WTC11 (cell line): ENCODE measurements around the gene DSC3. TPM values are rescaled to one million over a fixed set of nuclear protein-coding genes. Genes with fewer than 3 reads are reported as not detected.
"Not testable (repeated sequence)": the region's sequence is repeated elsewhere in the genome, so short reads cannot be mapped to it uniquely, and the experiment has no call there.

Source experiments
- ATAC-seq: fragments of 200-7000 bp; cut with Tn5 transposase; 2 replicates; pipeline ENCODE4 v1.10.0; 2021; ENCODE audit warnings: mild to moderate bottlenecking, moderate library complexity
- CTCF ChIA-PET: fragments of 300-600 bp; sonication (Branson Sonifier 250); formaldehyde crosslinking; loops from one replicate; lab custom pipeline; 2021; ENCODE audit warnings: antibody characterized with exemption; lab: Charles Lee
- POLR2A ChIA-PET: fragments of 350-600 bp; sonication (Branson Sonifier 250); formaldehyde crosslinking; loops from one replicate; lab custom pipeline; 2021; ENCODE audit warnings: antibody characterized with exemption; lab: Charles Lee
- DNase-seq: peaks from one replicate; pipeline ENCODE4 v3.0.0; 2021; ENCODE audit warnings: low spot score
- H3K27ac Mint-ChIP-seq: 2 replicates; pipeline ENCODE4 v1.8.0; 2021; ENCODE audit warnings: mixed read lengths
- H3K27me3 Mint-ChIP-seq: 2 replicates; pipeline ENCODE4 v1.8.0; 2021; ENCODE audit warnings: low read depth, mild to moderate bottlenecking, moderate library complexity, mixed read lengths
- H3K36me3 Mint-ChIP-seq: 2 replicates; pipeline ENCODE4 v1.8.0; 2021; ENCODE audit warnings: mixed read lengths
- H3K4me1 Mint-ChIP-seq: 2 replicates; pipeline ENCODE4 v1.8.0; 2022; ENCODE audit warnings: mixed read lengths
- H3K4me3 Mint-ChIP-seq: 2 replicates; pipeline ENCODE4 v1.8.0; 2021; ENCODE audit warnings: mild to moderate bottlenecking, moderate library complexity, mixed read lengths
- H3K9me3 Mint-ChIP-seq: 2 replicates; pipeline ENCODE4 v1.8.0; 2021; ENCODE audit warnings: mixed read lengths
- ATF2 ChIP-seq: sonication (generic); formaldehyde crosslinking; IDR thresholded peaks from 2 replicates; pipeline ENCODE4 v1.8.1; 2022; ENCODE audit warnings: low read depth, missing genetic modification reagents, borderline replicate concordance
- ATF3 ChIP-seq: sonication (generic); formaldehyde crosslinking; conservative IDR thresholded peaks from 2 replicates; pipeline ENCODE4 v1.8.1; 2022; ENCODE audit warnings: mild to moderate bottlenecking, missing genetic modification reagents
- ATF6 ChIP-seq: sonication (generic); formaldehyde crosslinking; IDR thresholded peaks from 2 replicates; pipeline ENCODE4 v1.8.1; 2023; ENCODE audit warnings: mild to moderate bottlenecking, missing genetic modification reagents
- CTCF ChIP-seq: fragments of 200-600 bp; IDR thresholded peaks from 2 replicates; pipeline ENCODE4 v1.8.0; 2022; ENCODE audit warnings: antibody characterized with exemption
- E2F5 ChIP-seq: sonication (generic); formaldehyde crosslinking; IDR thresholded peaks from 2 replicates; pipeline ENCODE4 v1.8.1; 2022; ENCODE audit warnings: mild to moderate bottlenecking, moderate library complexity, missing genetic modification reagents
- FOXP1 ChIP-seq: sonication (generic); formaldehyde crosslinking; IDR thresholded peaks from 2 replicates; pipeline ENCODE4 v1.8.0; 2022; ENCODE audit warnings: missing genetic modification reagents, mild to moderate bottlenecking, moderate library complexity, borderline replicate concordance
- IRF1 ChIP-seq: sonication (generic); formaldehyde crosslinking; IDR thresholded peaks from 2 replicates; pipeline ENCODE4 v1.8.0; 2023; ENCODE audit warnings: missing genetic modification reagents
- MAX ChIP-seq: sonication (generic); formaldehyde crosslinking; IDR thresholded peaks from 2 replicates; pipeline ENCODE4 v1.8.0; 2022; ENCODE audit warnings: mild to moderate bottlenecking, missing genetic modification reagents
- MXD4 ChIP-seq: fragments of 250-450 bp; sonication (Bioruptor Pico); IDR thresholded peaks from 2 replicates; pipeline ENCODE4 v1.8.0; 2021; ENCODE audit warnings: mild to moderate bottlenecking, moderate library complexity, borderline replicate concordance
- NR2C2 ChIP-seq: sonication (generic); formaldehyde crosslinking; IDR thresholded peaks from 2 replicates; pipeline ENCODE4 v1.8.0; 2022; ENCODE audit warnings: mild to moderate bottlenecking, missing genetic modification reagents
- NR3C1 ChIP-seq: sonication (generic); formaldehyde crosslinking; conservative IDR thresholded peaks from 2 replicates; pipeline ENCODE4 v1.8.1; 2023; ENCODE audit warnings: low read depth, mild to moderate bottlenecking, missing genetic modification reagents
- PRDM15 ChIP-seq: sonication (generic); formaldehyde crosslinking; IDR thresholded peaks from 2 replicates; pipeline ENCODE4 v1.8.0; 2022; ENCODE audit warnings: missing genetic modification reagents
- SMAD4 ChIP-seq: sonication (generic); formaldehyde crosslinking; IDR thresholded peaks from 2 replicates; pipeline ENCODE4 v1.8.0; 2022; ENCODE audit warnings: mild to moderate bottlenecking, missing genetic modification reagents
- SOX15 ChIP-seq: fragments of 250-450 bp; sonication (Bioruptor Pico); IDR thresholded peaks from 2 replicates; pipeline ENCODE4 v1.9.0; 2021; ENCODE audit warnings: mild to moderate bottlenecking
- ZNF219 ChIP-seq: sonication (generic); formaldehyde crosslinking; IDR thresholded peaks from 2 replicates; pipeline ENCODE4 v1.8.0; 2023; ENCODE audit warnings: missing genetic modification reagents, mild to moderate bottlenecking, borderline replicate concordance
- ZNF232 ChIP-seq: sonication (generic); formaldehyde crosslinking; IDR thresholded peaks from 2 replicates; pipeline ENCODE4 v1.8.0; 2022; ENCODE audit warnings: mild to moderate bottlenecking, missing genetic modification reagents
- ZNF425 ChIP-seq: fragments of 250-450 bp; sonication (Bioruptor Pico); conservative IDR thresholded peaks from 2 replicates; pipeline ENCODE4 v1.9.0; 2021; ENCODE audit warnings: mild to moderate bottlenecking
- ZNF512 ChIP-seq: sonication (generic); formaldehyde crosslinking; IDR thresholded peaks from 2 replicates; pipeline ENCODE4 v1.8.1; 2022; ENCODE audit warnings: missing genetic modification reagents, borderline replicate concordance
- total RNA-seq: library from RNA; stranded (reverse); gene quantifications from 3 replicates; pipeline ENCODE4 v1.2.3, GENCODE V29; 2021

DSC3 gene
- total RNA-seq, 1 experiment from 2014 or later, result 2.6 TPM

GRCh38 chr18:31040686-31041270 lies 1.8 kb downstream of the DSC3 start (continued):
- TF ChIP-seq PRDM15 (CRISPR knock-in tag) (no peak), E2F5 (CRISPR knock-in tag) (no peak), ZNF219 (CRISPR knock-in tag) (no peak), SOX15 (CRISPR knock-in tag) (no peak), NR3C1 (CRISPR knock-in tag) (no peak), MAX (no peak)
- TF ChIP-seq, all 79 proteins: peak for 0

- CTCF ChIA-PET, result no interaction called here
- H3K4me3 Mint-ChIP-seq, result no peak overlapping the region
- peaks cover 34% of the 10 kb centered on the region for H3K4me1 Mint-ChIP-seq
- DNase-seq, result no peak
- ATAC-seq, result no peak
- no peaks in the 10 kb centered on the region for H3K9me3 Mint-ChIP-seq
- H3K27ac Mint-ChIP-seq, result no peak overlapping the region
- no peaks in the 10 kb centered on the region for H3K36me3 Mint-ChIP-seq
- POLR2A ChIA-PET, result no interaction called here
- TF ChIP-seq MXD4 (no peak), ZNF425 (CRISPR knock-in tag) (no peak), ATF6 (CRISPR knock-in tag) (no peak), ZNF512 (CRISPR knock-in tag) (no peak), CTCF (no peak), NR2C2 (no peak), FOXP1 (CRISPR knock-in tag) (no peak), ATF2 (CRISPR knock-in tag) (no peak), SMAD4 (CRISPR knock-in tag) (no peak), IRF1 (no peak), ATF3 (CRISPR knock-in tag) (no peak), ZNF232 (CRISPR knock-in tag) (no peak)
- H3K27me3 Mint-ChIP-seq, result peaks cover 59% of the 10 kb centered on the region
These were observed 3.1 kb downstream of the DSC3 start for GRCh38 chr18:31039426-31039825.

GRCh38 chr18:31037686-31038085 lies 4.9 kb downstream of the DSC3 start:
- H3K27ac Mint-ChIP-seq, H3K4me3 Mint-ChIP-seq, CTCF ChIA-PET, ATAC-seq, H3K9me3 Mint-ChIP-seq, POLR2A ChIA-PET, DNase-seq, H3K36me3 Mint-ChIP-seq: not testable (repeated sequence)
- Mint-ChIP-seq H3K27me3 (peaks cover 42% of the 10 kb centered on the region), H3K4me1 (peaks cover 22% of the 10 kb centered on the region)
